ENCODE data around the gene TMED3.

Gene TMED3

DNA sequence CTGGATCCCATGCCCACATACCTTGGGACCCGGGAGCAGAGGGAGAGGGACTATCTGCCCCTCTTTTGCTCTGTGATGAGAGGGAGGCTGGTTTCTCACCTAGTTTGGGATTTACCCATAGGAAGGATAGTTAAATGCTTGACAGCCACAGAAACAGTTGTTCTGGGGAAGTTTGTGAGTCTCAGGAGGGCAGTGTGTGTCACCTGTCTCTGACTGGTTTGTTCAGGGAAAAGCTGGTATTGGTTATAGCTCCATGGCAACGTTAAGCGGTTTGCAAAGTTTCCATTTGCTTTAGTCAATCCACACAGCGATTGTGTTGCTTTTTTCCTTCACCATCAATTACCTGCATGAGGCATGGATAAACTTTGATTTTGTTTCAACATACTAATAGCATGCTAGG, 3.7 kb upstream of the TMED3 start:
- Histone ChIP-seq H3K9me3 (ENCODE audit: control insufficient read depth, low read length) (no peaks in the 10 kb centered on the region), H3K4me1 (no peaks in the 10 kb centered on the region), H3K4me3 (ENCODE audit: low read depth, low read length) (no peak overlapping the region), H3K4me2 (ENCODE audit: low read length) (no peak overlapping the region), H2AFZ (no peak overlapping the region), H3K27me3 (ENCODE audit: control insufficient read depth, insufficient read depth, low read length) (no peaks in the 10 kb centered on the region), H3K27ac (no peak overlapping the region), H3K79me2 (no peaks in the 10 kb centered on the region), H3K36me3 (ENCODE audit: control insufficient read depth, insufficient read depth, low read length) (no peaks in the 10 kb centered on the region), H3K9ac (no peak overlapping the region)
- TF ChIP-seq, protein P1, sequence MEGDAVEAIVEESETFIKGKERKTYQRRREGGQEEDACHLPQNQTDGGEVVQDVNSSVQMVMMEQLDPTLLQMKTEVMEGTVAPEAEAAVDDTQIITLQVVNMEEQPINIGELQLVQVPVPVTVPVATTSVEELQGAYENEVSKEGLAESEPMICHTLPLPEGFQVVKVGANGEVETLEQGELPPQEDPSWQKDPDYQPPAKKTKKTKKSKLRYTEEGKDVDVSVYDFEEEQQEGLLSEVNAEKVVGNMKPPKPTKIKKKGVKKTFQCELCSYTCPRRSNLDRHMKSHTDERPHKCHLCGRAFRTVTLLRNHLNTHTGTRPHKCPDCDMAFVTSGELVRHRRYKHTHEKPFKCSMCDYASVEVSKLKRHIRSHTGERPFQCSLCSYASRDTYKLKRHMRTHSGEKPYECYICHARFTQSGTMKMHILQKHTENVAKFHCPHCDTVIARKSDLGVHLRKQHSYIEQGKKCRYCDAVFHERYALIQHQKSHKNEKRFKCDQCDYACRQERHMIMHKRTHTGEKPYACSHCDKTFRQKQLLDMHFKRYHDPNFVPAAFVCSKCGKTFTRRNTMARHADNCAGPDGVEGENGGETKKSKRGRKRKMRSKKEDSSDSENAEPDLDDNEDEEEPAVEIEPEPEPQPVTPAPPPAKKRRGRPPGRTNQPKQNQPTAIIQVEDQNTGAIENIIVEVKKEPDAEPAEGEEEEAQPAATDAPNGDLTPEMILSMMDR (IDR thresholded peaks at IDR 0.05): no peak

DNA sequence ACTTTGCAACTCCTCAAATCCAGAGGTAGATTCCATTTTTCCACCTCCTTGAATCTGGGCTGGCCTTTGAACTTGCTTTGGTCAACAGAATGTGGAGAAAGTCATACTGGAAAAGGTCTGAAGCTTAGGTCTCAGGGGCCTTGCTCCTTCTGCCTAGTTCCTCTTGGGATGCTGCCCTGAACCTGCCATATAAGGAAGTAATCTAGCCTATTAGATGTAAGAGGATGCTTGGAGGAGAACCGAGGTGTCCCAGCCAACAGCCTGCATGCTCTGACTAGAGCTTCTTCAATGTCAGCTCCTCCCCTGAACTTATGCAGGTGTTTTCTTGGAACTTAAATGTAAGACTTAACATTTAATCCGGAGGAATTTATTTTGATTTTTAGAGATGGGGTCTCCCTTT, 2.0 kb upstream of the TMED3 start:
- H3K9ac ChIP-seq: no peak overlapping the region
- H3K9me3 ChIP-seq (ENCODE audit: control insufficient read depth, low read length): no peaks in the 10 kb centered on the region
- no peaks in the 10 kb centered on the region for H3K27me3 ChIP-seq (ENCODE audit: control insufficient read depth, insufficient read depth, low read length)
- H3K36me3 ChIP-seq (ENCODE audit: control insufficient read depth, insufficient read depth, low read length): no peaks in the 10 kb centered on the region
- H3K27ac ChIP-seq: no peak overlapping the region
- no peaks in the 10 kb centered on the region for H3K4me1 ChIP-seq
- no peak overlapping the region for H3K4me3 ChIP-seq (ENCODE audit: low read depth, low read length)
- TF ChIP-seq, protein P1 (IDR thresholded peaks at IDR 0.05): no peak
- no peaks in the 10 kb centered on the region for H3K79me2 ChIP-seq
- no peak overlapping the region for H3K4me2 ChIP-seq (ENCODE audit: low read length)
- H2AFZ ChIP-seq: no peak overlapping the region

DNA sequence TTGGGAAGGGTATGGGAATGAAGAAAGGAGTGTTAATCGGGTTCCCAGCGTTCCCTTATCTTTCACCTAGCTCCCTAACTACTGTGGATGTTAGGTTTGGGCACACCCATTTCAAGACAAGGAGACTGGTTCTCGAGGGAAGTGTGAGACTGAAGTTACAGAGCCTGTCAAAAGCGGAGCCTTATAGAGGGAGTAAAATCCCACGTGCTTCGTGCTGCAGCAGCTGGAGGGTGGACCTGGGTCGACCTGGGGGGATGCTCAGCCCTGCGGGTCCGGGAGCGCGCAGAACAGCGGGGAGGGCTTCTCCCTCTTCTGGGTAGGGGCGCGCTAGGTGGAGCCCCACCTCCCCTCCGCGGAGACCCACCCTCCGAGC, 314 bp upstream of the TMED3 start:
- H3K9ac ChIP-seq: no peak overlapping the region
- no peaks in the 10 kb centered on the region for H3K79me2 ChIP-seq
- no peaks in the 10 kb centered on the region for H3K27me3 ChIP-seq (ENCODE audit: control insufficient read depth, insufficient read depth, low read length)
- peak overlapping the region; percentile 37 for H3K4me3 ChIP-seq (ENCODE audit: low read depth, low read length)
- no peaks in the 10 kb centered on the region for H3K4me1 ChIP-seq
- no peak overlapping the region for H3K27ac ChIP-seq
- TF ChIP-seq, protein P1 (IDR thresholded peaks at IDR 0.05): no peak
- H3K9me3 ChIP-seq (ENCODE audit: control insufficient read depth, low read length): no peaks in the 10 kb centered on the region
- H3K36me3 ChIP-seq (ENCODE audit: control insufficient read depth, insufficient read depth, low read length): no peaks in the 10 kb centered on the region
- peak overlapping the region; percentile 76 for H2AFZ ChIP-seq
- peak overlapping the region; percentile 79 for H3K4me2 ChIP-seq (ENCODE audit: low read length)

DNA sequence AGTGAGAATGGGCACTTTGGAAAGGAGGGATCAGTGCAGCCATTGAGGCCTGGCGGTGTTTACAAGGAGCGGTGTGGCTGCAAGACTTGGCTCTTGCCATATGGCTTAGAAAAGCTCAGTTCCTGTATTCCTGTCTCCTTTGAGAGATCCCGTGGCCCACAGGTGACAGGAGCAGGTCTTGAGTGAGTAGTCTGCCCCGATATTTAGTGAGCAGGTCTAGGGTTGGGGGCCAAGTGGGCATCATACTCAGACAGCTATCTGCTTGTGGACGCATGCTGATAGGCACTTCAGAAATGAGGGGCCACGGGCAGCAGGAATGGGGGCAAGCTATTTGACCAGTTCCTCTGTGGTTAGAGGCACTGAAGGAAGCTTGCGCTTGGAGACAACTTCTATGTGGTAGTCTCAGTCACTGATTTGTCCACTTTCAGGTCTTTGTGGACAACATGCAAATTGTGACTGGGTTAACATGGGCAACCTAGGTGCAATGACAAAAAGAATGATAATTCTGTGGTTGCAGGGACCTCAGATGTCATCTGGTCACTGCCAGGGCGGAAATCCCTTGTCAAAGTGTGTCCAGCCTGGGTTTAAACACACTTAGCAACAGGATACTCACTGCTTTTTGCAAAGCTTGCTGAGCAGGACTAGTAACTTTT, 1.1 kb downstream of the TMED3 start:
- Histone ChIP-seq H3K4me2 (ENCODE audit: low read length) (peak overlapping the region; percentile 98), H3K4me3 (ENCODE audit: low read depth, low read length) (peak overlapping the region; percentile 75), H3K36me3 (ENCODE audit: control insufficient read depth, insufficient read depth, low read length) (no peaks in the 10 kb centered on the region), H3K4me1 (no peaks in the 10 kb centered on the region), H3K9ac (no peak overlapping the region), H2AFZ (no peak overlapping the region), H3K9me3 (ENCODE audit: control insufficient read depth, low read length) (no peaks in the 10 kb centered on the region), H3K27me3 (ENCODE audit: control insufficient read depth, insufficient read depth, low read length) (no peaks in the 10 kb centered on the region), H3K27ac (no peak overlapping the region), H3K79me2 (no peaks in the 10 kb centered on the region)
- TF ChIP-seq, protein P1 (IDR thresholded peaks at IDR 0.05): no peak

DNA sequence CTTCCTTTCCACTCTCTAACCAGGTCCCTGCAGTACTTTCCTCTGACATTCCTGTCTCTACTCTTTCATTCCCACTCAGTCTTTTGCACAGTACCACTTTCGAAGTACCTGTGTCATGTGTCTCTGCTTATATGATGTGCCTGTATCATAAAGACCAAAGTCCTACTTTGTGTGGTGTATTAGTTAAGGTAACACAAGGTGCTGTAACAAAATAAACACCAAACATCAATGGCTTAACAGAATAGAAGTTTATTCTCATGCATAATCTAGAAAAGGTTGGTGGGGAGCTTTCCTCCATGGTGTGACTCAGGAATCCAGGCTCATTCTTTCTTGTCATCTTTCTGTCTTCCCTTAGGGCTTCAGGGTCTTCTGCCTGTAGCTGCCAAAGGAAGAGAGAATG, 3.3 kb downstream of the TMED3 start:
- H3K36me3 ChIP-seq (ENCODE audit: control insufficient read depth, insufficient read depth, low read length): no peaks in the 10 kb centered on the region
- no peak overlapping the region for H2AFZ ChIP-seq
- no peak overlapping the region for H3K4me3 ChIP-seq (ENCODE audit: low read depth, low read length)

More for the DNA sequence above, 3.3 kb downstream of the TMED3 start:
- Histone ChIP-seq H3K27me3 (ENCODE audit: control insufficient read depth, insufficient read depth, low read length) (no peaks in the 10 kb centered on the region), H3K27ac (no peak overlapping the region), H3K4me2 (ENCODE audit: low read length) (no peak overlapping the region), H3K79me2 (no peaks in the 10 kb centered on the region), H3K4me1 (no peaks in the 10 kb centered on the region), H3K9me3 (ENCODE audit: control insufficient read depth, low read length) (no peaks in the 10 kb centered on the region), H3K9ac (no peak overlapping the region)
- TF ChIP-seq, protein P1 (IDR thresholded peaks at IDR 0.05): no peak
